SW480 (cell line): Measurements from ENCODE around the gene TES.

Experiments
- DNase-seq: peaks from one replicate; pipeline ENCODE4 v3.0.0-alpha.2; 2016; ENCODE audit warnings: low spot score

TES gene

GRCh38 chr7:116246357-116246756 lies 36.0 kb downstream of the TES start:
- no peak for DNase-seq

DNA sequence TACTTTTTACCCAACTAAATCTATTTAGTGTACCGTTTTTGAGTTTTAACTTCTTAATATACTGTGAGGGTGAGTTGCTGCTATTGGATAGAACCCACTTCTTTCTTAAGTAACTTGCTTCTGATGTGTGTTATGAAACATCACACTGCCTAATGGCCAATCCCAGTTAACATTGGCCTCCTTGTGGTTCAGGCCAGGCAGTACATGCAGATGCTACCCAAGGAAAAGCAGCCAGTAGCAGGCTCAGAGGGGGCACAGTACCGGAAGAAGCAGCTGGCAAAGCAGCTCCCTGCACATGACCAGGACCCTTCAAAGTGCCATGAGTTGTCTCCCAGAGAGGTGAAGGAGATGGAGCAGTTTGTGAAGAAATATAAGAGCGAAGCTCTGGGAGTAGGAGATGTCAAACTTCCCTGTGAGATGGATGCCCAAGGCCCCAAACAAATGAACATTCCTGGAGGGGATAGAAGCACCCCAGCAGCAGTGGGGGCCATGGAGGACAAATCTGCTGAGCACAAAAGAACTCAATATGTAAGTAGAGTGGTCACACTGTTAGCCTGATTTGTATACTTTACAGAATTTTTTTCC lies 39.7 kb downstream of the TES start:
- DNase-seq, result no peak

DNA sequence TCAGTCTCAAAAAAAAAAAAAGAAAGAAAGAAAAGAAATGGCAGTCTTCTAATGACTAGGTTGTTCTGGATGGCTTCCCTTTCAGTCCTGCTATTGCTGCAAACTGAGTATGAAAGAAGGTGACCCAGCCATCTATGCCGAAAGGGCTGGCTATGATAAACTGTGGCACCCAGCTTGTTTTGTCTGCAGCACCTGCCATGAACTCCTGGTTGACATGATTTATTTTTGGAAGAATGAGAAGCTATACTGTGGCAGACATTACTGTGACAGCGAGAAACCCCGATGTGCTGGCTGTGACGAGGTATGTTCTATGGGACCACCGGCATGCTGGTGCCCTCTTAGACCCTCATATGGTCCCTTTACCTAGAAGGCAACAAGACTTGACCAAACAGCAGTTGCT lies 41.3 kb downstream of the TES start:
- no peak for DNase-seq

DNA sequence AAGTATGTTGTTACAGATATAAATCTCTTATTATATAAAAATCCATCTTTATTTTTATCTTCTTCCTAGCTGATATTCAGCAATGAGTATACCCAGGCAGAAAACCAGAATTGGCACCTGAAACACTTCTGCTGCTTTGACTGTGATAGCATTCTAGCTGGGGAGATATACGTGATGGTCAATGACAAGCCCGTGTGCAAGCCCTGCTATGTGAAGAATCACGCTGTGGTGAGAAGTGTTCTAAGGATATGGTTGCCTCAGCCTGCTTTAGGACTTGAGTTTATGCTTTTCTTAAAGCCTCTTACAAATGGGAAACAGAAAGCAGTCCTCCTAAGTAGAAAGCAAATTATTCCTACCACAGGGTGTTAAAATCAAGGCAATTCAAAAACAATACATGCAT lies 41.9 kb downstream of the TES start:
- no peak for DNase-seq

GRCh38 chr7:116257156-116257555 lies 46.8 kb downstream of the TES start:
- DNase-seq, result no peak

GRCh38 chr7:116258734-116259133 lies 48.4 kb downstream of the TES start:
- peak; percentile 40 for DNase-seq

DNA sequence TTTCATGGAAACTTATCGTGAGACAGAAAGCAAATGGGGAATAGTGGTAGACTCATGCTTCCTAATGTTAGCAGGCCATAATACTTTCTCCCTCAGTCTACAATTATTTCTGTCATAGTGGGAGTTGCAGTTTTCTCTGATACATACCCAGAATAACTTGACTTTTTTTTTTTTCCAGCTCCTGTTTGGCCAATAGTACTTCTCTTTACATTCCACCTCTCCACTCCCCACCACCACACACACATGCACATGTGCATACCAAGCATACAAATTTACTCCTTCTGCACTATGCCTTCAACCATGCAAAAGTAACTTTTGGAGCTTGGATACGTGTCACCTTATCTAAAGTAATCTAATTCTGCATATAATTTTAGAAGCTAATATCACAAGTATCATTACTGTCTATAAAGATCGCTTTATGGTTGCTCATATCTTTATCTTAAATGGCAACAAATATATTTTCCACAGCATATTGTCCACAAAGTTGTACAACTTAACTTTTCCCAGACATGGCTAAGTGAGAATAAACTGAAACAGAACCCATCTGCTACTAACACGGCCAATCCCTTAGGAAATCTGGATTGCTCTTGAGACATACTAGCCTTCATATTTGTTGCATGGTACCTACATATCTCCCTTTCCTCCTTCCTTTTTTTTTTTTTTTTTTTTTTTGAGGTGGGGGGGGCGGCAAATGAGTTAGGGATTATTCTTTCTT lies 49.0 kb downstream of the TES start:
- DNase-seq, result no peak

GRCh38 chr7:116259871-116260440 lies 49.6 kb downstream of the TES start:
- no peak for DNase-seq

DNA sequence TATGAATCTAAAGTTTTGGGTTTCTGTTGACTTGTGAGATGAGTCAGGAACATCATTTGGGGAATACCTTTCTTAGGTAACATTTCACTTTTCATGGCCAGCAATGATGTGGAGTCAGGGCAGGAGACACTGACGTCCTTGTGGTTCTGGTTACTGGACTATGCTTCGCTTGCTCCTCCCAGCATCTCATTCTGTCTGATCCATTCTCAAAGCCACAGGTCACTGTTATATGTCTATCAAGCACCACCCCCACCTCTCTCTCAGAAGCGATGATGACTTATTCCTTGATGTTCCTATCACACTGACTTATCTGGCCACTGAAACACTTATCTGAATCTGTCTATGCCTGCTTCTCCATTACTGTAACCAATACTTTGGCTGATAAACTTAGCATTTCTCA lies 51.6 kb downstream of the TES start:
- DNase-seq, result no peak

GRCh38 chr7:116265881-116266280 lies 55.5 kb downstream of the TES start:
- DNase-seq, result no peak

- no peak for DNase-seq
These were observed 59.1 kb downstream of the TES start for GRCh38 chr7:116269466-116269865.

DNA sequence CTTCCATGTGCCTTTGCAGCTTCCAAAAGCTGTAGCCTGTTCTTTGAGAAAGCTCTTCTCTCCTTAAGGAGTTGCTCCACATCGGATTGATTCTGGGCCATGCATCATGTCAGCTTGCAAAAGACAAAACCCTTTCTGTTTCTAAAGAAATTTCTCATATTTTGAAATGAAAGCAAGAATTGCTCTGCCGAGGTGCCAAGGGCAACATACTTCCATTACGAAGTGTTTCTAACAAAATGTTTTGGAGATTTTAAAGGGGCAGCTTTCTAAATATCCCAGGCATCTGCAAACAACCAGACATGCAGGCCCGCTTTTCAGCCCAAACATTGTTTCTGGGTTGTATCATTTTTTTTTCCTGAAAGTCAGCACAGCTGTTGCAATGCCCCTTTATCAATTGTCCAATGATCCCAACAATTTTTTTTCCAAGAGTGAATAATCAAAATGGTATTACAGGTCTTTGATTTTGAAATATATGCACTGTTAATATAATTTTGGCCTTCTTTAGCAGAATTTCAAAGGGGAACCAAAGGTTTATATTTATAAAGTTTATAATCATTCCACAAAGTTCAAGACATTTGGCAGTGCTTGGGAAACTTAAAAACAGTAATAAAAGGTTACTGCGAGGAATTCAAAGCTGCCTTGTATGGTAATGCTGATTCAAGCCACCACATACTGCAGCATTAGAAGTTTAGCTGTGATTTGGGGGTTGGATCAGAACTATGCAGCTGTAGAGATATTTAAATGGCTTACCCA lies 61.0 kb downstream of the TES start:
- DNase-seq, result no peak

- peak; percentile 33 for DNase-seq
These were observed 61.9 kb downstream of the TES start for GRCh38 chr7:116271963-116272886.

- DNase-seq, result no peak
These were observed 63.1 kb downstream of the TES start for GRCh38 chr7:116273283-116273917.

DNA sequence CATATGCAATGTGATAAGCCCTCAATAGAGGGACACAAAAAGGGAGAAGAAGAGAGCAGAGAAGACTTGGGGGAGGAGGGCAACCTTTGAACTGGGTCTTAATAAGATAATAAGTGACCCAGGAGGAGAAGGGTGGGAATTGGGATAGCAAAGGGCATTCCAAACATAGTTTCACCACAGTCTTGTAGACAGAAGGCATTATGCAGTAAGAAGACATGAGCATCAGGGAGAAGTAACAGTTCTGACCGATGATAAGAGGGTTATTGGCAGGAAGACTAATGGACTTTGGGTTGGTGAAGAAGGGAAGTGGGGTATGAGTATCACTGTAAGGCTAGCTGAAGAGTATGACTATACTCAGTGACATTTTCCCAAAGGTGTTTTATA lies 63.6 kb downstream of the TES start:
- DNase-seq, result no peak

DNA sequence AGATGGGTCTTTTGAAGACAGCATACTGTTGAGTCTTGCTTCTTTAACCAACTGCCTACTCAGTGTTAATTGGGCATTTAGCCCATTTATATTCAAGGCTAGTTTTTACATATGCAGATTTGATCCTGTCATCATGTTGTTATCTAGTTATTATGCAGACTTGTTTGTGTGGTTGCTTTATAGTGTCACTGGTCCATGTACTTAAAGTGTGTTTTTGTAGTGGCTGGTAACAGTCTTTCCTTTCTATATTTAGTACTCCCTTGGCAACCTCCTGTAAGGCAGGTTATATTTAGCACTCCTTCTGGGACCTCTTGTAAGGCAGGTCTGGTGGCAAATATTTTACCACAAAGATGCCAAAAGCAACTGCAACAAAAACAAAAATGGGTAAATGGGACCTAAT lies 66.7 kb downstream of the TES start:
- no peak for DNase-seq

GRCh38 chr7:116279217-116279616 lies 68.9 kb downstream of the TES start:
- no peak for DNase-seq

DNA sequence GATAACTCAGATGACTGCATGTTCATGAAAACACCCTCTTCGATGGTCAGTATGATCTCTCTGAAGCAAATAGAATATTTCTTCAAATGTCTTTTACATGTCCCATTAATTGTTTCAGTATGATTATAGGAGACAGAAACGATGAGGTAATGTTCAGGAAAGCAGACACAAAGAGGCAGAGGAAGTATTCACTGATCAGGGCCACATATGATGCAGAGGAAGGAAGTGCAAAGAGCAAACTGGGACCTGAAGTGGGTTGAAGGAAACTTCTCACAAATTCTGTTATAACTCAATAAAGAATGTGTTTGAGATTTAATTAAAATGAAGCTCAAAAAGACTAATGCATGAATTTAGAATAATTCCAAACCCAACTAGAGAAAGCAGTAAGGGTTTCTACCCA lies 70.5 kb downstream of the TES start:
- DNase-seq, result no peak

GRCh38 chr7:116283595-116284204 lies 73.4 kb downstream of the TES start:
- no peak for DNase-seq

GRCh38 chr7:116284390-116284789 lies 74.1 kb downstream of the TES start:
- peak; percentile 20 for DNase-seq

GRCh38 chr7:116285252-116285651 lies 74.9 kb downstream of the TES start:
- no peak for DNase-seq
